Psoas muscle (tissue), 7 donors: ENCODE results near the gene DSC1. TPM values are rescaled to one million over a fixed set of nuclear protein-coding genes. Genes with fewer than 3 reads are reported as not detected.

Experiments
- polyA plus RNA-seq, 3 donors: library from polyadenylated mRNA; stranded (reverse); fragments of 200-250 nt; gene quantifications; one replicate each; pipeline ENCODE4 v1.2.3, GENCODE V29; 2013
- total RNA-seq, 4 donors: library from RNA; stranded (reverse); fragmentation: NEBNext Ultra II Directional in 2 of 4; extraction: Animal tissue kit (Norgen Biotek cat#: 25700) in 2 of 4; gene quantifications; one replicate each; pipeline versions ENCODE4 v1.2.1 to v1.2.4, GENCODE V29; 2021 to 2023
- donor health status: healthy with polysubstance abuse.
- donor health status: DM: no; HTN: no; CAD: no; lungs with moderate emphysema.
- donor health status: Bipolar disorder and iron deficiency.
- donor health status: healthy.
- donor health status: DM: no; HTN: no; CAD: no.
- donor health status: DM: no; HTN: no; CAD: no.
- donor health status: DM: yes; HTN: yes; CAD: no.

Gene DSC1
- total and polyA plus RNA-seq, 7 donors = not detected

Other genes with a start within 250 kb of the DSC1 start
- under 1 TPM in 2 of 4 donors, not detected in 2; 0.06 to 0.10 TPM for gene DSC3, start 120.1 kb downstream of the DSC1 start, total RNA-seq
- under 1 TPM; under 0.01 to 0.06 (median 0.01) TPM for gene DSC3, start 120.1 kb downstream of the DSC1 start, polyA plus RNA-seq
- gene DSC2, start 60.4 kb downstream of the DSC1 start, total RNA-seq = 1 to 10 TPM in 2 of 4 donors, under 1 TPM in 2; 0.66 to 2.4 (median 0.99) TPM
- gene DSC2, start 60.4 kb downstream of the DSC1 start, polyA plus RNA-seq = under 1 TPM; 0.11 to 0.21 (median 0.18) TPM
- not detected for gene DSG1, start 155.3 kb upstream of the DSC1 start, total RNA-seq
- gene DSG1, start 155.3 kb upstream of the DSC1 start, polyA plus RNA-seq = not detected
- not detected for gene DSG4, start 213.9 kb upstream of the DSC1 start, total RNA-seq
- gene DSG4, start 213.9 kb upstream of the DSC1 start, polyA plus RNA-seq = not detected